A172 (cell line): ENCODE results near the gene MAS1L. TPM values are rescaled to one million over a fixed set of nuclear protein-coding genes. Genes with fewer than 3 reads are reported as not detected.
"Not testable (repeated sequence)": the region's sequence is repeated elsewhere in the genome, so short reads cannot be mapped to it uniquely, and the experiment has no call there.

ENCODE experiments used
- DNase-seq: peaks from one replicate; pipeline ENCODE4 v3.0.0-alpha.2; 2015; ENCODE audit warnings: low spot score
- total RNA-seq: library from RNA; depleted of rRNA; stranded (reverse); fragments of >200 nt; shearing (Covaris generic); gene quantifications from 2 replicates; pipeline ENCODE4 v1.2.3, GENCODE V29; 2014; rRNA removed

MAS1L gene
- total RNA-seq, 1 experiment from 2014 or later, result not detected

DNA sequence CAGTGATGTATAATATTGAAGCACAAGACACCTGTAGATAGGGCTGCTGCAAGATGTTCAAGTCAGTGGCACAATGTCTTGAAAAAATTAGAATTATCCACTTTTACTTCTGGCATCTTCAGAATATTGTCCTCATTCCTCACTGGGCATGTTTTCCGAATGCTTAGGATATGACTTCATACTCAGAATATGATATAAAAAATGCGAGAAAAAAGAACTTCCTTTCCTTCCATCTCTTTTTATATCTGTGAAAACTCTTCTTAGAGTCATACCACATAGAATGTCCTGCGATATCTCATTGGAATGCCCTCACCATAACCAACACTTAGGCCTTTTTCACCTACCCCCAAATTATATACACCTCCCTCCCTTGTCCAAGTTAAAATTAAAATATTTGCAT is 4.6 kb downstream of the MAS1L start:
- DNase-seq, result no peak

- DNase-seq, result no peak
Observed at GRCh38 chr6:29479560-29479959, 8.2 kb downstream of the MAS1L start.

DNA sequence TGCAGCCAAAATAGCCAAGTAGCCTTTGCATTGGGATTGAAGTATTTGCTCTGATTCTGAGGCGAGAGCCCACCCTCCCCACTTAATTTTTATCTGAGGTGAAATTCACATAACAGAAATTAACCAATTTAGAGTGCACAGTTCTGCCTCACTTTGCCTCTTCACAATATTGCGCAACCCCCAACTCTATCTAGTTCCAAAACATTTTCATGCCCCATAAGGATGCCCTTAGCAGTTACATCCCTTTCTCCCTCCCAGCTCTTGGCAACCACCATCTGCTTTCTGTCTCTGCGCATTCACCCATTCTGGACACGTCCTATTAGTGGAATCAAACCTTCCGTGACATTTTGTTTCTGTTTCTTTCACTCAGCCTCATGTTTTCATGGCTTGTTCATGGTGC is 9.0 kb downstream of the MAS1L start:
- DNase-seq, result no peak

- DNase-seq, result no peak
Observed at GRCh38 chr6:29477923-29478450, 9.8 kb downstream of the MAS1L start.

DNA sequence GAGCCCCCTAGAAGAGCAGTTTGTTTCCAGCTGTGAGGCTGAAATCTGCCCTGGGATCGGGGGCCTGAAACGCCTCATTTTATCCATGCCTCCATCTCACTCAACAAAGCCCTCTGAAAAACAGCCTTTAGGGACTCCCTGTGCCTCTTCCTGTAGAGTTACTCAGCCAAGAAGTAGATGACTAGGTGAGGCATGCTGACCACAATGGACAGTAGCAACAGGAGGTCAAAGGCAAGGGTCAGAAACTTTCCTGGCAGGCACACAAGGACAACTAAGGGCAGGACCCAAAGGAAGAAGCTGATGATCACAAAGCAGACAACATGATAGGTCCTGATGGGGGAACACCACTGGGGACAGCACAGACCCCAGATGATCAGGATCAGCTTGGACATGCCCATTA is 12.8 kb downstream of the MAS1L start:
- DNase-seq, result no peak

- DNase-seq, result no peak
Observed at GRCh38 chr6:29466241-29466640, 21.5 kb downstream of the MAS1L start.

- DNase-seq, result no peak
Observed at GRCh38 chr6:29465801-29466200, 22.0 kb downstream of the MAS1L start.

GRCh38 chr6:29465279-29465678 is 22.5 kb downstream of the MAS1L start:
- DNase-seq, result no peak

- DNase-seq, result no peak
Observed at GRCh38 chr6:29462022-29462421, 25.7 kb downstream of the MAS1L start.

- no peak for DNase-seq
Observed at GRCh38 chr6:29461021-29461814, 26.5 kb downstream of the MAS1L start.

DNA sequence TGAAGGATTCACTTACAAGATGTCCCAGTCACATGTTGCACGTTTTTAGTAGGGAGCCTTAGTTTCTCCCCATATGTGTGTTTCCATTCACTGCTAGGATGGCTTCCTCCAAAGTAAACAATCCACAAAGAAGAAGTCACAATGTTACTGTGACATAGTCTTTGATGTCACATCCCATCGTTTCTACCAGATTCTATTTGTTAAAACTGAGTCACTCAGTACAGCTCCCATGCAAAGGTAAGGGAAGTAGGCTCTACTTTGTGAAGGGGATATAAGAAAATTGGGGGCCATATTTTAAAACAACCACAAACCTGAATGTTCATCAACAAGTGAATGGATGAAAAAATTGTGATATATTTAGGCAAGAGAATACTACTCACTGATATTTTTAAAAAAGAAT is 30.8 kb downstream of the MAS1L start, which contains the start of the genes OR11A1 and OR2H1:
OR11A1 (minus strand) TSS at position 101 of the 400 bp plus-strand sequence. CDS start 29,430 bp downstream, outside the sequence.
OR2H1 (plus strand) TSS at position 185 of the 400 bp plus-strand sequence. CDS start 4,615 bp downstream, outside the sequence.
- no peak for DNase-seq

DNA sequence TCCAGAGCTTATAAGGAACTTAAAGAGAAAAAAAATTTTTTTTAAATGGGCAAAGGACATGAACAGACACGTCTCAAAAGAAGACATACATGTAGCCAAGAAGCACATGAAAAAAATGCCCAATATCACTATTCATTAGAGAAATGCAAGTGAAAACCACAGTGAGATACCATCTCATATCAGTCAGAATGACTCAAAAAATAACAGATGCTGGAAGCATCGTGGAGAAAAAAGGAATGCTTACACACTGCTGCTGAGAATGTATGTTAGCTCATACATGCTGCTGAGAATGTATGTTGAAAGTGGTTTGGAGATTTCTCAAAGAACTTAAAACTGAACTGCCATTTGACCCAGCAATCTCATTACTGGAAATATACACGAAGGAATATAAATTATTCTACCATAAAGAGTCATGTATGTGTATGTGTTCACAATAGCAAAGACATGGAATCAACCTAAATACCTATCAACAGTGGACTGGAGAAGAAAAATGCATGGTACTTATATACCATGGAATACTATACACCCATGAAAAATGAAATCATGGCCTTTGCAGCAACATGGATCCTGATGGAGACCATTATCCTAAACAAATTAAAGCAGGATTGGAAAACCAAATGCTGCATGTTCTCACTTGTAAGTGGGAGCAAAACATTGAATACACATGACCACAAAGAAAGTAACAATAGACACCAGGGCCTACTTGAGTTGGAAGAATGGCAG is 36.1 kb downstream of the MAS1L start:
- peak; percentile 24 for DNase-seq

GRCh38 chr6:29447670-29448069 is 40.1 kb downstream of the MAS1L start:
- peak; percentile 61 for DNase-seq

GRCh38 chr6:29444031-29444430 is 43.7 kb downstream of the MAS1L start:
- not testable (repeated sequence) for DNase-seq

- no peak for DNase-seq
Observed at GRCh38 chr6:29442719-29443118, 45.0 kb downstream of the MAS1L start.

DNA sequence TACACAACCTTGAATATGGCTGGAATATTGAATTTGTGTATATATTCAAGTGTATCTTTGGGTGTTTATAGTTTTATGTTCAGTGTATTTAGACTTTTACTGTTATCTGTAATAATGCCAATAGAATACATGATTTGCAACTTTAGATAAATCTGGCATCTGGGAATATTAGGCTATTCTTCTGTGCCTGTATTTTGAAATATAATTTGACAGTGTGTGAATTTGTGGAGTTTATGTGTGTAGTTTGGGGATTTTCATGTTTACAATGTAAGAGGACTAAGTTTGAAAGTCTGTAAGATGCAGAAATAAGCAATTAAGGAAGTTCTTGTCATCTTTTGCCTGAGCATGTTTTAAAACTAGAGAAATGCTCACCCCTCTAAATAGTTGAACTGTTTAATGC is 48.8 kb downstream of the MAS1L start, which contains the start of gene OR10C1:
OR10C1 (plus strand) TSS at position 301 of the 400 bp plus-strand sequence. CDS start 710 bp downstream, outside the sequence.
- no peak for DNase-seq

DNA sequence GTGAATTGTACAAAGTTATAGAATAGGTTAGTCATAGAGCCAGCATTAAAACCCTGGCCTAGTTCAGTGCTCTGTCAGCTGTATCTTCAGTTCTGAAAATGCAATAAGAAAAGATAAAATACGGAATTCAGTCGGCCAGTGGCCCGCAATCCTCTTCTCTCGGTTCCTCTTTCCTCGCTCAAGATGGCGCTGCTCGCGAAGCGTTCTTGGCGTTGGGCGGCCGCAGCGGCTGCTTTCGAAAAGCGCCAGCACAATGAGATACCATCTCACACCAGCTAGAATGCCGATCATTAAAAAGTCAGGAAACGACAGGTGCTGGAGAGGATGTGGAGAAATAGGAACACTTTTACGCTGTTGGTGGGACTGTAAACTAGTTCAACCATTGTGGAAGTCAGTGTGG is 51.0 kb downstream of the MAS1L start:
- DNase-seq, result not testable (repeated sequence)

Other genes starting within 250 kb of the MAS1L start
- not detected in 2 replicates for gene OR14J1, start 186.3 kb downstream of the MAS1L start, total RNA-seq
- gene OR5V1, start 119.1 kb downstream of the MAS1L start, total RNA-seq, result not detected in 2 replicates
- not detected in 2 replicates for gene OR12D3, start 112.7 kb downstream of the MAS1L start, total RNA-seq
- not detected in 2 replicates for gene OR12D2, start 92.3 kb downstream of the MAS1L start, total RNA-seq
- gene OR12D1, start 73.0 kb downstream of the MAS1L start, total RNA-seq, result not detected in 2 replicates
- not detected in 2 replicates for gene OR10C1, start 48.6 kb downstream of the MAS1L start, total RNA-seq
- gene OR11A1, start 30.9 kb downstream of the MAS1L start, total RNA-seq, result not detected in 2 replicates
- gene OR2H1, start 30.8 kb downstream of the MAS1L start, total RNA-seq, result not detected in 2 replicates
- not detected in 2 replicates for gene UBD, start 71.8 kb upstream of the MAS1L start, total RNA-seq
- gene OR2H2, start 97.2 kb upstream of the MAS1L start, total RNA-seq, result not detected in 2 replicates
- 1.3 and 4.4 TPM in 2 replicates for gene GABBR1, start 145.2 kb upstream of the MAS1L start, total RNA-seq
- not detected in 2 replicates for gene MOG, start 169.1 kb upstream of the MAS1L start, total RNA-seq
- not detected in 2 replicates for gene ZFP57, start 193.2 kb upstream of the MAS1L start, total RNA-seq
- 8.2 and 13.3 TPM in 2 replicates for gene HLA-F, start 235.5 kb upstream of the MAS1L start, total RNA-seq